H54 (cell line): ENCODE results near the gene ITGAL.
"Not testable (repeated sequence)": the region's sequence is repeated elsewhere in the genome, so short reads cannot be mapped to it uniquely, and the experiment has no call there.

Source experiments
- DNase-seq: peaks from one replicate; pipeline ENCODE4 v3.0.0; 2011; ENCODE audit warnings: low spot score, mixed read lengths; ENCODE audit not compliant: insufficient read length
- FAIRE-seq: peaks from 3 replicates; lab custom pipeline; 2011; peaks lifted over from hg19 to GRCh38; lab: Jason Lieb, UNC
- POLR2A ChIP-seq: IDR thresholded peaks from 2 replicates; pipeline ENCODE4 v1.6.1; 2011; ENCODE audit warnings: low read depth, mild to moderate bottlenecking, low read length

The ITGAL gene

DNA sequence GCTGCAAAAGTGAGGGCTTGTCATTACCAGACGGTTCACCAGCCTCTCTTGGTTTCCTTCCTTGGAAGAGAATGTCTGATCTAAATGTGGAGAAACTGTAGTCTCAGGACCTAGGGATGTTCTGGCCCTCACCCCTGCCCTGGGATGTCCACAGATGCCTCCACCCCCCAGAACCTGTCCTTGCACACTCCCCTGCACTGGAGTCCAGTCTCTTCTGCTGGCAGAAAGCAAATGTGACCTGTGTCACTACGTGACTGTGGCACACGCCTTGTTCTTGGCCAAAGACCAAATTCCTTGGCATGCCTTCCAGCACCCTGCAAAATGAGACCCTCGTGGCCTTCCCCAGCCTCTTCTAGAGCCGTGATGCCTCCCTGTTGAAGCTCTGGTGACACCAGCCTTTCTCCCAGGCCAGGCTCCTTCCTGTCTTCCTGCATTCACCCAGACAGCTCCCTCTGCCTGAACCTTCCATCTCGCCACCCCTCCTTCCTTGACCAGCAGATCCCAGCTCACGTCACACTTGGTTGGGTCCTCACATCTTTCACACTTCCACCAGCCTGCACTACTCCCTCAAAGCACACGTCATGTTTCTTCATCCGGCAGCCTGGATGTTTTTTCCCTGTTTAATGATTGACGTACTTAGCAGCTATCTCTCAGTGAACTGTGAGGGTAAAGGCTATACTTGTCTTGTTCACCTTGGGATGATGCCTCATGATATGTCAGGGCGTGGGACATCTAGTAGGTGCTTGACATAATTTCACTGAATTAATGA is 49.5 kb downstream of the ITGAL start:
- no peak for FAIRE-seq
- no peak for DNase-seq
- TF ChIP-seq POLR2A = no peak; the same call in 1 of the 2 replicates

DNA sequence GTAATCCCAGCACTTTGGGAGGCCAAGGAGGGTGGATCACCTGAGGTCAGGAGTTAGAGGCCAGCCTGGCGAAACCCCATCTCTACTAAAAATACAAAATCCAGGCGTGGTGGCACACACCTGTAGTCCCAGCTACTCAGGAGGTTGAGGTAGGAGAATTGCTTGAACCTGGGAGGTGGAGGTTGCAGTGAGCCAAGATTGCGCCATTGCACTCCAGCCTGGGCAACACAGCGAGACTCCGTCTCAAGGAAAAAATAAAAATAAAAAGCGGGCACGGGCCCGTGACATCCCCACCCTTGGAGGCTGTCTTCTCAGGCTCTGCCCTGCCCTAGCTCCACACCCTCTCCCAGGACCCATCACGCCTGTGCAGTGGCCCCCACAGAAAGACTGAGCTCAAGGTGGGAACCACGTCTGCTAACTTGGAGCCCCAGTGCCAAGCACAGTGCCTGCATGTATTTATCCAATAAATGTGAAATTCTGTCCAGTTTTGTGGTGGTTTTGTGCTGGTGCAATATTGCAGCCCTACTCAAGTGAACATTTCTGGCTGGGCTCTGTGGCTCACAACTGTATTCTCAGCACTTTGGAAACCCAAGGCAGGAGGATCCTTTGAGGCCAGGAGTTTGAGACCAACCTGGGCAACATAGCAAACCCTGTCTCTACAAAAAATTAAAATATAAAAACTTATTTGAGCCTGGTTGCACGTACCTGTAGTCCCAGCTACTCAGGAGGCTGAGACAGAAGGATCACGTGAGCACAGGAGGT is 50.3 kb downstream of the ITGAL start:
- not testable (repeated sequence) for FAIRE-seq, DNase-seq

DNA sequence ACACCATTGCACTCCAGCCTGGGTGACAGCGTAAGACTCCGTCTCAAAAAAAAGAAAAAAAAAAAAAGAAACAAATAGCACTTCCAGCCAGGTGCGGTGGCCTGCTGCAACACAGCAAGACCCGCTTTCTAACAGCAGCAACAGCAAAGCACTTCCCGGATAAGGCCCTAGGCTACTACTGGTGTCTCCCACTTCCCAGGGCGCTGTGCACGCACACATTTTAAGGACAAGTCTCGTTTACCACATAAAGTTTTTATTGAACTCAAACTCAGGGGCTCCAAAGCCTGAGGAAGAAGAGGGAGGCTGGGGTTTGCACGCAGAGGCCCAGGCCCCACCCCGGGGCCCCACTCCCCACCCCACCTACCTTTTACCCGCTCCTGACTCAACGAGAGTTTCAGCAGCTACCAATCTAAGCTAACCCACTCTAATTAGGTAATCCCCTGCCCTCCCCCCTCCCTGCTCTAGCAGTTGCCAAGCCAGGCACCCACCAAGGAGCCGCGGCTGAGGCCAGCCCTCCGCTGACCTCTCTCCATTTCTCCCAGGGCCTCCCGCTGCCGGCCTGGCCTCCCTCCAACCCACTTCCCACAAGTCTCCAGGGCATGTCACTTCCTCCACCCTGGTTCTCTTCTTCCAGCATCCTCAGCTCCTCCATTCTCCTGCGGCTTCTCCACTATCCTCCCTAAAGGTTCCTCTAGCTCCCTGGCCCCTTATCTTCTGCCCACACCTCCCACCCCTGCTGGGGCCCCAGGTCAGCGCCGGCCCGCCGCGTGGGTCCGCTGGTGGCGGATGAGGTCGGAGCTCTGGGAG is 51.4 kb downstream of the ITGAL start:
- no peak for FAIRE-seq
- no peak for TF ChIP-seq POLR2A
- no peak for DNase-seq

DNA sequence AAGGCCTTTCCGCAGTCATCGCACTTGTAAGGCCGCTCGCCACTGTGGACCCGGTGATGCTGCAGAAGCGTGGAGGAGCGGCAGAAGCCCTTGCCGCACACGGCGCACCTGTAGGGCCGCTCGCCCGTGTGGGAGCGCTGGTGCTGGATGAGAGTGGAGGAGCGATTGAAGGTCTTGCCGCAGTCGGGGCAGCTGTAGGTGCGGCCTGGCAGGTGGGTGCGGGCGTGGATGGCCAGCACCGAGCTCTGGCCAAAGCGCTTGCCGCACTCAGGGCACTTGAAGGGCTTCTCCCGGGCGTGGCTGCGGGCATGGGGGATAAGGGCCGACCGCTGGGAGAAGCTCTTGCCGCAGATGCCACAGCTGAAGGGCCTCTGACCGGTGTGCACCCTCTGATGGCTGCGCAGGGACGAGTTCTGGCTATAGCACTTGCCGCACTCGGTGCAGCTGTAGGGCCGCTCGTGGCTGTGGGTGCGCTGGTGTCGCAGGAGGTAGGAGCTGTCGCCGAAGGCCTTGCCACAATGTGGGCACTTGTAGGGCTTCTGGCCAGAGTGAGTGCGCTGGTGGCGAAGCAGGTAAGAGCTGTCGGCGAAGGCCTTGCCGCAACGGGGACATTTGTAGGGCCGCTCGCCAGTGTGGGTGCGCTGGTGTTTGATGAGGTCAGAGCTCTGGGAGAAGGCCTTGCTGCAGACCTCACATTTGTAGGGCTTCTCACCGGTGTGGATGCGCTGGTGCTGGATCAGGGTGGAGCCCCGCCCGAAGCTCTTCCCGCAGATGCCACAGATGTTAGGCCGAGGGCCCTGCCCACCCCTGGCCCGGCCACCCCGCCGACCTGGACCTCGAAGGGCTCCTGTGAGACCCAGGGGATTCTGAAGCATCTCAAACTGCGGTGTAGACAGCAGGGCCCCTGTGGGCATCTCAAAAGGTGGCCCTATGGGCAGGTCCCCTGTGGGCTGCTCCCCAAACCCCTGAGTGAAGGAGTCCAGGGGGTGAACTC is 52.3 kb downstream of the ITGAL start:
- FAIRE-seq (no peak), DNase-seq (no peak)
- TF ChIP-seq POLR2A = no peak; the same call in 1 of the 2 replicates

DNA sequence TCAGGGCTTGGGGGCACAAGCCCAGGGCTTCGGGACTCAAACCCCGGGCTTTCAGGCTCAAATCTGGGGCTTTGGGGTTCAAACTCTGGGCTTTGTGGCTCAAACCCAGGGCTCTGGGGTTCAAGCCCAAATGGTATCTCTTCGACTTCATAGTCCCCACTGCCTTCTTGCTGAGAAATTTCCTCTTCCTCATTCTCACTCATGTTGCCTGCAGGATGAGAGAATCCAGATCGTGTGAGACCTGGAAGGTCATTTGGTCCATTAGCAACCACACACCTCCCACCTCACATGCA is 53.2 kb downstream of the ITGAL start:
- FAIRE-seq (no peak), DNase-seq (no peak)
- TF ChIP-seq POLR2A = no peak

DNA sequence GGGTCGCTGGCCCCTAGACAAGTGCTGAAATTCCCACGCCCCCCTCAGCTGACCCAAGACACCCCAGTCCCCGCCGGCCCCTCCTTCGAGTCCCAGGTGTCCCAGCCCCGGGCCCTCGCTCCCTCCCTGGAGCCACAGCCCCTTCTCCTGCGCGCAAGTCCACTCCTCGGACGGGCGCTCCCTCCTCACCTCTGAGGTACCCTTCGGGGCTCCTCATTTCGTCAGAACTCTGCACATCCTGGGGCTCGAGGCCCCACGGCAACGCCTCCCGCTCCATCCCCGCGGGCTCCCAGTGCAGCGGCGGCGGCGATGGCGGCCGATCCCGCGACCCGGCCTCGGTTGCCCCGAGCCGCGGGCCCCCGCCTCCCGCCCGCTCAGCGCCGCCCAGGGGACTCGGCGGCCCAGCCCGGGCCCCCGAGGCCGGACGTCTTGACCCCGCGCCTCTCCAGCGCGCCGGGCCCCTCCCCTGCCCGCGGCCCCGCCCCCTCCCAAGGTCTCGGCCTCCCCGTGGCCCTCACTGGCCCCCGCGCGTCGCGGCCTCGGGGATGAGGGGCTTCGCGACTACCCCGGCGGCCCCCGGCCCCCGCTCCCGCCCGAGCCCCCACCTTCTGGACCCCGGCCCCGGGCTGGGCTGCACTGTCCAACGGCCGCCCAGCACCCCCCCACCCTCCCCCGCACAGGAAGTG is 53.7 kb downstream of the ITGAL start, which contains the start of gene ZNF768:
TSS of gene ZNF768 (minus strand) at position 430 of the 686 bp plus-strand sequence. CDS start at position 277, 153 bp downstream.
- peak; percentile 58 for TF ChIP-seq POLR2A
- DNase-seq (peak; percentile 63), FAIRE-seq (no peak)

DNA sequence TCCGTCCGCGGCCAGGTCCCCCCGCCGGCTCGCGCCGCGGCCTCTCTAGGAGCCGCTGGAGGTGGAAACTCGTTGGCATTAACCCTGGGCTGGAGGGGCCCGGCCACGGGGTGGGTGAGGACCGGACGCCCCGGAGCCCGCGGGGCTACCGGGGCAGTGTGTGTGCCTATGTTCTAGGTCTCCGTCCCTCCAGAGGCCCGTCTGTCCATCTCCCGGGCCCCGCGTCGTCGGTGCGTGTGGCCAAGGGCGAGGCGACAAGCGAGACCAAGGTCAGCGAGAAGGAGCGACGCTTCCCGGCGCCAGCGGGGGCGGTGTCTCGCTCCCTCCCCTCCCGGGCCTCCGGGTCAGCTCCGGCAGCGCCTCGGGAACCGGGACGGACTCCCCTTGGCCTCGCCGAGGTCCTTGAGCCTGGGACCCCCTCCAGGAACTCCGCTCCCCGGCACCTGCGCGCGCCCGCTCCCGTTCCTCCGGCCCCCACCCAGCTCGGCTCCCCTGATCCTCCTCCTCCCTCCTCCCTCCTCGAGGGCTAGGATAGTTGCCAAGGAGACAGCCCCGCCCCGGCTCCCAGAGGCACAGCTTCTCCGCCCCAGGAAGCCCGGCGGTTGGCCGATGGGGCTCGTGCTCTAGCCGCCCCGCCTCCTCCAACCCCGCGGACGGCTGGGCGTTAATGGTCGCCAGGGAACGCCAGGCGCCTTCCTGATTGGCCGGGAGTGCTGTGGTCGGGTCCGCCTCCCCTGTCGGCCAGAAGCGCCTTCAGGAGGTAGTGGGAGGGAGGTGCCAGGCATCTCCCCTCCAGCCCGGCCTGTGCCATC is 54.5 kb downstream of the ITGAL start:
- no peak; the same call in 1 of the 2 replicates for TF ChIP-seq POLR2A
- FAIRE-seq = peak; percentile 68
- DNase-seq = peak; percentile 97

DNA sequence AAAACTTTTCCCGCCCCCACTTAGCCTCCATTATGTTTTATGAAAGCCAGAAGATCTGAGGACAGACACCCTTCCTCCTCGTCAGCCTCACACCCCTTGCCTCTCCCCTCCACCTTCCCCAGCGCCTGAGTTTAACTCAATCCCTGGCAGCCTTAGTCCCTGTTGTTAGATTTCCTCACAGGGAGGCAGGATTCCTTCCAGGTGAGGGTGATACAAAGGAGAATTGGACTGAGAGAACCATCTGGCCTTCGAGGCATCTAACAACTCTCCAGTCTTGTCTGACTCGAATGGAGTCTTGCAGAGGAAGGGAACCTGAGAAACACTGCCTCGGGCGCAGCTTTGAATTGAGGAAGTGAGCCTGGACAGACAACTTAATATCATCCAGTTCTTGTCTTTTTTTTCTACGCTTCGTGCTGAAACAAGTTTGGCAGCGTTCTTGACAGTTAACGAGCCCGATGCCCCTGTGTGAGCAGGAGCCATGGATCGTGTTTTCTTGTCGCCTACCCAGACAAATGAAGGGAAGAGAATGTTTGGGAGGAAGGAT is 55.2 kb downstream of the ITGAL start:
- DNase-seq = no peak
- TF ChIP-seq POLR2A = no peak
- FAIRE-seq = no peak

DNA sequence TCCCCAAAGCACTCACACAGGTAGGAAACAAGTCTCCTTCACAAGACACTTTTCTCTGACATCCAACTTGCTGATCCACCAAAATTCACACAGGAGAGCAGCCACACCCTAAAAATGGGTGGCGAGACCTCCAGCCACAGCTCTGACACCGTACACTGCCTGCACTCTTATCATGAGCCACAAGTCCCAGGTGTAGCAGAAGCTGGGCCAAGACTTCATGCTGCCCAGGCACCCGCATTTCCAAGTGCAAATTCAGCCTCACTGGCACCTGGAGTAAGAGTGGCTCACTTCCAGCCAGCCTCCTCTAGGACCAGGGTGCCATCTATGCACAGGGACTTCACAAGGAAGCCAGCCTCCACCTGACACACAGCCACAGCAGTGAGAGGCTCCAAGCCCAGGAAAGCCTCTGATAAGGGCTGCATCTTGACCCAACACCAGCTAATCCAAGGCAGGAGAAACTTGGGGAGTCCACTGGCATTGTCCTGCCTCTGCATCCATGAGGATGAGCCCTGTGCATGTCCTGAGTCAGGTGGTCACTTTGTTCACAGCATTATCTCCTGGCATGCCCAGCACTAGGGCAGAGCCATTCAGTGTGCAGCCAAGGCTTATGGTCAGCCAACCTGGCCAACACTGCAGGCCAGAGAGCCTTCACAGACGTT is 56.4 kb downstream of the ITGAL start:
- no peak for FAIRE-seq
- TF ChIP-seq POLR2A = no peak

DNA sequence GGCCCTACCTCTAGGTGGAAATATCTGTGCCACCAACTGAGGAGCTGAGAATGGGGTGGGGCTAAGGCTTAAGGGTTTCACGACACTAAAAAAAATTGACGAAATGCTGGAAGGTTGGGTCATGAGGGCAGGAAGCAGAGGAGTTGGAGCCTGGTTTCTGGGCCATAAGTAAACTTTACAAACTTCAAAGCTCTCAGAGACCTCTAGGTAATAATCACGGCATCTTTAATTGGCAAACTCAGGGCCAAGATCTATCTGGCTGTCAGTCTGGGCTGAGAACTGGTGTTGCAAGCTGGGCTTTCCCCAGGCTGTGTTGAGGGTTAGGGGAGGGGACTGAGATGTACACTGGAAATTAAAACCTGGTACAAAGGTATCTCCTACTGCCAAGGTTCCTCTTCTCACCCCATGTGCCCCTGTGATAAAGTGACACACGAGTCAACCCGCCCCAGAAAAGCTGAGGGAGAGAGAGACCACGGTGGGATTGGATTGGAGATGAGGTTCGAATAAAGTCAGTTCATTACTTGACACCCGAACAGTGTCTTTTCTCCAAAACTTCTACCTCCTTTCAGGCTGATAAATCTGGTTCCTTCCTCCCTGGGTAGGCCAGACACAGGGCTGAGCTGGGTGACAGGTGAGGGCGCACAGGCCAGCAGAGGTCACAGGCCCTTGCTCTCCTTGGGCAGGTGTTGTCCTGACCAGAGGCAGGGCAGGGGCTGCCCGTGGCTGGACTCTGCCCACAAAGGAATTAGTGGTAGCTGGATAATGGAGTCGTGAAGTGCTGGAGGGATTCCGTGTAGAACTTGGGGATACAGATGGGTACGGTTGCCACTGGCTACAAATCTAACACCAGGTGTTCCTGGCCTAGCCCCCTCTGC is 57.9 kb downstream of the ITGAL start:
- no peak for DNase-seq
- no peak for FAIRE-seq
- TF ChIP-seq POLR2A = no peak

More for the DNA sequence above, 56.4 kb downstream of the ITGAL start:
- no peak for DNase-seq
